Transverse colon (tissue), 4 donors: ENCODE measurements around the gene ZNF439. TPM values are rescaled to one million over a fixed set of nuclear protein-coding genes. Genes with fewer than 3 reads are reported as not detected.
"Not testable (repeated sequence)": the region's sequence is repeated elsewhere in the genome, so short reads cannot be mapped to it uniquely, and the experiment has no call there.

ENCODE experiments used
- DNase-seq: peaks from one replicate; pipeline ENCODE4 v3.0.0-alpha.2; 2019
- H3K27ac ChIP-seq, 4 donors: fragments of 200-600 bp; sonication (generic); 2 replicates each; pipeline ENCODE4 v1.5.1; 2016 to 2018; ENCODE audit warnings: inconsistent platforms in 4 of 4
- H3K27me3 ChIP-seq: fragments of 200-600 bp; sonication (generic); 2 replicates; pipeline ENCODE4 v1.5.1; 2017; ENCODE audit warnings: inconsistent platforms
- H3K36me3 ChIP-seq, 4 donors: fragments of 200-600 bp; sonication (generic); 2 replicates each; pipeline ENCODE4 v1.5.1; 2017 to 2019; ENCODE audit warnings: inconsistent platforms in 4 of 4
- H3K4me1 ChIP-seq, 4 donors: fragments of 200-600 bp; sonication (generic); 2 replicates each; pipeline ENCODE4 v1.5.1; 2017 to 2020; ENCODE audit warnings: inconsistent platforms in 4 of 4
- H3K4me3 ChIP-seq, 4 donors: fragments of 200-600 bp; sonication (generic); 1 replicate in 1 of 4; 2 replicates in 3 of 4; pipeline versions ENCODE4 v1.5.1 to v1.6.1; 2017 to 2019; ENCODE audit warnings: inconsistent platforms in 4 of 4
- H3K9me3 ChIP-seq, 2 donors: fragments of 200-600 bp; sonication (generic); 2 replicates each; pipeline ENCODE4 v1.5.1; 2017 to 2019; ENCODE audit warnings: inconsistent platforms in 2 of 2
- CTCF ChIP-seq, 5 experiments: fragments of 200-600 bp in 3 of 5; fragments of 450-650 bp in 2 of 5; sonication (generic) in 3 of 5; IDR thresholded peaks; 1 replicate in 2 of 5; 2 replicates in 3 of 5; pipeline ENCODE4 v1.5.1; 2016 to 2017; ENCODE audit warnings: antibody characterized with exemption in 5 of 5, inconsistent platforms in 3 of 5, mild to moderate bottlenecking in 2 of 5, moderate library complexity in 1 of 5
- EP300 ChIP-seq: sonication (generic); formaldehyde crosslinking; IDR thresholded peaks from one replicate; pipeline ENCODE4 v1.6.1; 2017; ENCODE audit warnings: antibody characterized with exemption, low read depth
- POLR2A ChIP-seq: fragments of 450-650 bp; IDR thresholded peaks from one replicate; pipeline ENCODE4 v1.6.1; 2016; ENCODE audit warnings: antibody characterized with exemption, mild to moderate bottlenecking, moderate library complexity
- POLR2AphosphoS5 ChIP-seq, 3 donors: sonication (generic); formaldehyde crosslinking; IDR thresholded peaks; one replicate each; pipeline ENCODE4 v1.6.1; 2016; ENCODE audit warnings: antibody characterized with exemption in 3 of 3
- WGBS, 2 donors: methylation state at CpG; one replicate each; pipeline ENCODE4 v1.1.5; 2018; ENCODE audit warnings: low coverage in 1 of 2; 5-methylcytosine and 5-hydroxymethylcytosine counted together
- in situ Hi-C, 4 donors: fragments of 200-750 bp; cut with MboI; loops; one replicate each; pipeline versions ENCODE4 v1.15.0 to v1.15.1; 2017; ENCODE audit warnings: low sequenced_read_pairs in 3 of 4, low pct_ligation_motif_present in 1 of 4, low pct_unique_long_range_greater_than_20kb in 1 of 4
- intact Hi-C: fragments of 100-400 bp; cut with DNase I; formaldehyde crosslinking; loops from one replicate; pipeline ENCODE4 v1.15.1; 2023; ENCODE audit warnings: low total_unique reads
- total RNA-seq, 4 donors: library from RNA; depleted of rRNA; stranded (reverse); fragments of >200 nt; gene quantifications; one replicate each; pipeline ENCODE4 v1.1.0, GENCODE V29; 2016

ZNF439 gene
- total RNA-seq, 4 donors from 2014 or later, result 14.6 to 20.3 (median 16.0) TPM

DNA sequence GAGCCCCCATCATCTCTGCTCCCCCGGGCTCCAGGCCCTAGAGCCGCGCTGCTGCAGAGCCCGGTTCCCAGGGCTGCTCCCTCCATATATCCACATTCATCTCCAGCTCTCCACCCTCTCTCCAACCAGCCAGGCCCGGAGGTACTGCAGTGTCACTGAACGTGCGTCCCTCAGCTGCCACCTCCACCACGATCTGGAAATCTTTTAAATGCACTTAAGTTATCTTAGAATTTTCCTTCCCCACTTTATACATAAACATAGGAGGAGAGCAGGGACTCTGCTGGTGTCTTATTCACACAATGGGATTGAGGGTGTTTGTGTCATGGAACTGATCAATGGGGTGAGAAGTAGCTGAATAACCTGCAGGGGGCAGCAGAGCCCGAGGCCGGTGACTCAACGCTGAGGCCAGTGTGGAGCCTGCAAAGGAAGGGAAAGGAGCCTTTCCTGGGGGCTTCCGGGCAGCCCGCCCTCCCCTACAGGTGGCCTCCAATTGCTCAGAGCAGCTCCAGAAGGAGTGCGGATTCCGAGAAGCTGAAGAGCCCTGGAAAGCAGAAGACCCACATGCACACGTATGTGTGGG, 31.3 kb downstream of the ZNF439 start:
- not testable (repeated sequence) for H3K4me1 ChIP-seq, H3K9me3 ChIP-seq, H3K4me3 ChIP-seq, DNase-seq, H3K36me3 ChIP-seq, H3K27ac ChIP-seq, H3K27me3 ChIP-seq
- intact Hi-C loops, result loop anchor here (5.0 kb wide), 1 partner anchor 263 kb away; the partner anchor contains the start of gene ZNF20
- WGBS, 2 donors, result 73 to 81% methylated on average over 6 to 16 of the region's 16 CpGs
- in situ Hi-C loops, result loop anchor here in 2 of 4 donors (25.0 kb wide), 2 partner anchors 108 to 258 kb away; partner anchors contain the start of gene ZNF20 (in 1 of the 2)
- peak; percentile 13 to 30 (median 19) for TF ChIP-seq CTCF (IDR thresholded peaks at IDR 0.05)

- TF ChIP-seq POLR2AphosphoS5 (IDR thresholded peaks at IDR 0.05) (no peak), EP300 (no peak), CTCF (IDR thresholded peaks at IDR 0.05) (no peak), POLR2A (no peak)
- Histone ChIP-seq H3K9me3 (no peaks in the 10 kb centered on the region), H3K27ac (no peak overlapping the region), H3K27me3 (no peaks in the 10 kb centered on the region), H3K4me1 (peaks cover 0 to 2% (median 0%) of the 10 kb centered on the region in 4 donors), H3K36me3 (no peaks in the 10 kb centered on the region), H3K4me3 (no peak overlapping the region)
- in situ Hi-C loops (loop anchor here in 2 of 4 donors (25.0 kb wide), 2 partner anchors 107 to 257 kb away; partner anchors contain the start of gene ZNF20 (in 1 of the 2)), intact Hi-C loops (loop anchor here (5.0 kb wide), 1 partner anchor 262 kb away; the partner anchor contains the start of gene ZNF20)
- no peak for DNase-seq
- WGBS, 2 donors, result 84 to 93% methylated on average over 5 to 12 of the region's 12 CpGs
These were observed 32.1 kb downstream of the ZNF439 start for GRCh38 chr19:11880598-11880997.

GRCh38 chr19:11881151-11881800, 32.8 kb downstream of the ZNF439 start:
- no peak overlapping the region for H3K4me3 ChIP-seq
- H3K27me3 ChIP-seq, result no peaks in the 10 kb centered on the region
- in situ Hi-C loops (loop anchor here in 2 of 4 donors (25.0 kb wide), 2 partner anchors 106 to 256 kb away; partner anchors contain the start of gene ZNF20 (in 1 of the 2)), intact Hi-C loops (loop anchor here (5.0 kb wide), 1 partner anchor 261 kb away; the partner anchor contains the start of gene ZNF20)
- peaks cover 0 to 2% (median 0%) of the 10 kb centered on the region in 4 donors for H3K4me1 ChIP-seq
- no peaks in the 10 kb centered on the region for H3K9me3 ChIP-seq
- peak; percentile 71 to 80 (median 74) for TF ChIP-seq CTCF (IDR thresholded peaks at IDR 0.05)
- no peak for TF ChIP-seq POLR2AphosphoS5 (IDR thresholded peaks at IDR 0.05)
- TF ChIP-seq POLR2A, result no peak
- TF ChIP-seq EP300, result no peak
- peak; percentile 73 for DNase-seq
- no peaks in the 10 kb centered on the region for H3K36me3 ChIP-seq
- no peak overlapping the region for H3K27ac ChIP-seq
- WGBS, 2 donors, result 17 to 60% methylated on average over 1 to 10 of the region's 10 CpGs

DNA sequence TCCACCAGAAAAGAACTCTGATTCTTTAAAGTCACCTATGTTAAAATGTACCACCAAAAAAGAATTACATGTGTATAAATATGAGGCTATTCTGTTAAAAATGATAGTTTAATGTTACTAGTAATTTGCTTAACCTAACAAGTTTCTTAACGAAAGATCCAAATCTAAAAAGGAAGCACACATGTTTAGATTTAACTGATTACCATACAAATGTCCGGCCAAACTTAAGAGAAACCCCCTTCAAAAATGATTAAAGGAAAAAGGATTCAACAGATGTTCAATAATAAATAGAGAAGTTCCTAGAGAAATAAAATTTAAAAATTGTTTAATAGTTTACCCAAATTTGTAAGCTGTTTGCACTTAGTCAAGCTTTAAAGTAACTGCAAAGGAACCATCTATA, 34.1 kb downstream of the ZNF439 start:
- TF ChIP-seq EP300 (no peak), CTCF (IDR thresholded peaks at IDR 0.05) (no peak), POLR2AphosphoS5 (IDR thresholded peaks at IDR 0.05) (no peak), POLR2A (no peak)
- intact Hi-C loops (loop anchor here (5.0 kb wide), 1 partner anchor 260 kb away; the partner anchor contains the start of gene ZNF20), in situ Hi-C loops (loop anchor here in 2 of 4 donors (25.0 kb wide), 2 partner anchors 105 to 255 kb away; partner anchors contain the start of gene ZNF20 (in 1 of the 2))
- WGBS, 2 donors, result 66 to 83% methylated on average over 2 of the region's 2 CpGs
- no peaks in the 10 kb centered on the region for H3K9me3 ChIP-seq
- H3K4me3 ChIP-seq, result no peak overlapping the region
- H3K4me1 ChIP-seq, result peaks cover 0 to 9% (median 6%) of the 10 kb centered on the region in 4 donors
- no peaks in the 10 kb centered on the region for H3K36me3 ChIP-seq
- H3K27ac ChIP-seq, result no peak overlapping the region
- no peaks in the 10 kb centered on the region for H3K27me3 ChIP-seq
- DNase-seq, result no peak
